ENCODE measurements around the gene HSD3B7.

- TF ChIP-seq, protein P1, sequence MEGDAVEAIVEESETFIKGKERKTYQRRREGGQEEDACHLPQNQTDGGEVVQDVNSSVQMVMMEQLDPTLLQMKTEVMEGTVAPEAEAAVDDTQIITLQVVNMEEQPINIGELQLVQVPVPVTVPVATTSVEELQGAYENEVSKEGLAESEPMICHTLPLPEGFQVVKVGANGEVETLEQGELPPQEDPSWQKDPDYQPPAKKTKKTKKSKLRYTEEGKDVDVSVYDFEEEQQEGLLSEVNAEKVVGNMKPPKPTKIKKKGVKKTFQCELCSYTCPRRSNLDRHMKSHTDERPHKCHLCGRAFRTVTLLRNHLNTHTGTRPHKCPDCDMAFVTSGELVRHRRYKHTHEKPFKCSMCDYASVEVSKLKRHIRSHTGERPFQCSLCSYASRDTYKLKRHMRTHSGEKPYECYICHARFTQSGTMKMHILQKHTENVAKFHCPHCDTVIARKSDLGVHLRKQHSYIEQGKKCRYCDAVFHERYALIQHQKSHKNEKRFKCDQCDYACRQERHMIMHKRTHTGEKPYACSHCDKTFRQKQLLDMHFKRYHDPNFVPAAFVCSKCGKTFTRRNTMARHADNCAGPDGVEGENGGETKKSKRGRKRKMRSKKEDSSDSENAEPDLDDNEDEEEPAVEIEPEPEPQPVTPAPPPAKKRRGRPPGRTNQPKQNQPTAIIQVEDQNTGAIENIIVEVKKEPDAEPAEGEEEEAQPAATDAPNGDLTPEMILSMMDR (IDR thresholded peaks at IDR 0.05) = no peak
- no peak for TF ChIP-seq POLR2AphosphoS5 (IDR thresholded peaks at IDR 0.05; ENCODE audit: low read depth, low read length)
- no peak for TF ChIP-seq TCF7L2 (IDR thresholded peaks at IDR 0.05; ENCODE audit: low read depth, low read length)
- no peak for TF ChIP-seq REST (IDR thresholded peaks at IDR 0.05; ENCODE audit: insufficient read depth in 1 of 2, low read depth in 2 of 2, low read length in 1 of 2)
These were observed 953 bp upstream of the HSD3B7 start for GRCh38 chr16:30983898-30984610.
